H1 (cell line): ENCODE results near the gene UNC5B. TPM values are rescaled to one million over a fixed set of nuclear protein-coding genes. Genes with fewer than 3 reads are reported as not detected.

ENCODE experiments used
- POU5F1 ChIP-seq: IDR thresholded peaks from 2 replicates; pipeline ENCODE4 v1.6.1; 2011; ENCODE audit warnings: low read depth, mild to moderate bottlenecking, low read length, moderate library complexity
- RAD21 ChIP-seq, 2 experiments: IDR thresholded peaks in 1 of 2; conservative IDR thresholded peaks in 1 of 2; 2 replicates each; pipeline ENCODE4 v1.6.1; 2011; ENCODE audit warnings: low read depth in 2 of 2, low read length in 2 of 2, improper control_type of control experiment in 1 of 2, inconsistent platforms in 1 of 2, mild to moderate bottlenecking in 1 of 2, moderate library complexity in 1 of 2
- SIX5 ChIP-seq: IDR thresholded peaks from 2 replicates; pipeline ENCODE4 v1.6.1; 2011; ENCODE audit warnings: mild to moderate bottlenecking, low read depth, low read length
- polyA plus RNA-seq, 7 experiments: library from polyadenylated mRNA; depleted of rRNA in 3 of 7; stranded (reverse) in 5 of 7; unstranded in 2 of 7; fragments of >200 nt in 5 of 7; fragments of 200-250 nt in 2 of 7; gene quantifications; 1 replicate in 5 of 7; 2 replicates in 1 of 7; 4 replicates in 1 of 7; pipeline versions ENCODE4 v1.2.1 to v1.2.3, GENCODE V29; 2011 to 2013; ENCODE audit warnings: missing spikeins in 2 of 7, mixed read lengths in 2 of 7
- total RNA-seq: library from RNA; stranded (reverse); fragmentation: NEBNext Ultra II Directional; extraction: Animal tissue kit (Norgen Biotek cat#: 25700); gene quantifications from 2 replicates; pipeline ENCODE4 v1.2.1, GENCODE V29; 2021

Gene UNC5B
- total and polyA plus RNA-seq, 2 of the 8 experiments (the other 6 are each of a cell fraction or from before 2014, with no cell fraction given), result 27.9 to 31.8 TPM

DNA sequence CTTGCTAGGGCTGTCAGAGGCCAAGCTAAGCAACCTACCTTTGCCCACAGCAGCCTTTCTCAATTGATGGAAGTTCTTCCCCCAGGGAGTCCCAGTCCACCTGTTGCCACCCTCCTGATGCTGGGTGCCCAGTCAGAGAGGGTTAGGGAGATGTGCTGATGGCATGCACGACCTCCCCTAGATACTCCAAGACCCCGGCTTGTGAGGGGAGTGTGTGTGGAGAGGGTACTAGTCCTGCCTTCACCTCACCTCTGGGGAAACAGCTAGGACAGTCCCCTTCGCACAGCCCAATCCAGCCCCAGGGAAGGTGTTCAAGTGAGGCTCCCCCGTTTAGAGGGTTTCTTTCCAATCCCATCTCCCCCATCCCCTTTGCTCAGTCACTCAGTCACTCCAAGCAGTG, 1.3 kb upstream of the UNC5B start (continued):
- TF ChIP-seq RAD21 (IDR thresholded peaks at IDR 0.05 in 1 of 2, conservative IDR thresholded peaks at IDR 0.05 in 1 of 2; ENCODE audit: low read depth in 2 of 2, low read length in 2 of 2) (no peak), POU5F1 (no peak), SIX5 (no peak)
- TF ChIP-seq, all 59 proteins: peak for 0
